ENCODE results near the gene NDEL1.
A peak's percentile ranks its signal among the peaks of the same experiment; 100 is the strongest.
"Not testable (repeated sequence)": the region's sequence is repeated elsewhere in the genome, so short reads cannot be mapped to it uniquely, and the experiment has no call there.

NDEL1 gene

GRCh38 chr17:8435245-8436168 is at the start of gene NDEL1:
TSS of gene NDEL1 (plus strand) at chr17:8435884. CDS start at chr17:8444272, 8,388 bp downstream.
- DNase-seq: peak; percentile 82

DNA sequence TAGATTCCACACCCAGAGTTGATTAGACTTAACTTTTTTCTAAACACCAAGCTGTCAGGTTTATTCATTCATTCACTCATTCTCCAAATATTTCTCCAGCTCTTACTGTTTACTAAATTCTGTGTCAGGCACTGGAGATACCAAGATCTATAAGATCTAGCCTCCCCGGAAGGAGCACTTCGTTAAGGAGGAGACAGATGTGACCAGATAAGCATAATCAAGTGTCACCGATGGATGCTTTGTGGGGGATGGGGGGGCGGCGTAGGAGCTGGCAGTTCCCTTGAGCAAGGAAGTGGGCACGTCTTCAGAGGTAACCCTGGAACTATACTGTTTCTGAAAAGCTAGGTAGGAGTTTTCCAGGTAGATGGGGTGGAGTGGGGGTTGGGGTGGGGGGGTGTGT is 48.8 kb upstream of the NDEL1 start:
- DNase-seq: no peak

GRCh38 chr17:8387914-8388651 is 47.6 kb upstream of the NDEL1 start:
- no peak for DNase-seq

DNA sequence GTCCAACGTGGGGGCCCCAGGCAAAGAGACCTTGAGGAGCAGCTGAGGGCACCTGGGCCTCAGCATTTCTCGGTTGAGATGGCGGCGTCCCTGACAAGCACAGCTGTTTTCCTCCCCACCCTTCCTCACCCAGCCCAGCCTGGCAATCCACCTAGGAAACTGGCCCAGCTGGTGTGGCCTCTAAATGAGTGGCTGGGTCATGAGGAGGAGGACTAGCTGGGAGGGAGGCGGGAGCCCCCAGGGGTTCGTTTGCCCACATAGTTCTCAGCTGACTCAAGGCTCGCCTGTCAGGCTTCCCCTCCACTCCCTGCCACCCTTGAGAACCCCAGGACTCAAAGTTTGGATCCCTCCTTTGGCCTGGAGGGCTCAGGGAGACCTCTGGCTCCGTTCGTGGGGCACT is 44.0 kb upstream of the NDEL1 start:
- no peak for DNase-seq

GRCh38 chr17:8392274-8392673 is 43.4 kb upstream of the NDEL1 start:
- DNase-seq: no peak

DNA sequence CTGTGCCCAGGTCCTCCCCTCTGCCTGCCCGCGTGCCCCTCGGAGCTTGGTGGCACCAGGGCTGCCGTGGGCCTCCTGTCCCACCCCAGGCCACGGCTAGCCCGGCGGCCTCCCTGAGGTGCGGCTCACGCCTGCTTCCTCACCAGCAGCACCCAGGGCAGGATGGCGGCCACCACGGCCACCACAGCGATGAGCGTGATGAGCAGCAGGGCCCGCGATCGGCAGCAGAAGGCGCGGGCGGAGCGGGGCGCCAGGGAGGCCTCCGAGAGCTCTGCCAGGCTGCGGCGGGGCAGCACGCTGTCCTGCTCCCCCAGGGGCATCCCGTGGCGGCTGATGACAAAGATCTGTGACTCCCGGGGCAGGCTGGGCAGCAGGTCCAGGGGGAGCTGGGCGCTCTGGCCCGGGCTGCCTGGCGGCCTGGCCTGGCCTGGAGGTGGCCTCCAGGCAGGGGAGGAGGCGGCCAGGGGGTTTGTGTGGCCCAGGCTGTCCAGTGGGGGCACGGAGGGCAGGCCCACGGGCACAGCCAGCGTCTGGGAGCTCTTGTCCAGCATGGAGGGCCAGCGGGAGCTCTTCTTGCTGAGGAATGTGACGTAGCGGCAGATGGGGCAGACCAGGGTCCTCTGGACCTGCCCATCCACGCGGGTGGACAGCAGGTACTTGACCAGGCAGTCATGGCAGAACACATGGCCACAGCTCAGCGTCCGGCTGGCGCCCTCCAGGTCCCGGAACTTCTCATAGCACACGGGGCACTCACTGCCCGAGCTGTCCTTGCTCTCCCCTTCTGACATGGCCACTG is 42.8 kb upstream of the NDEL1 start:
- no peak for DNase-seq

- no peak for DNase-seq
Measured at GRCh38 chr17:8393470-8394231, 42.0 kb upstream of the NDEL1 start.

DNA sequence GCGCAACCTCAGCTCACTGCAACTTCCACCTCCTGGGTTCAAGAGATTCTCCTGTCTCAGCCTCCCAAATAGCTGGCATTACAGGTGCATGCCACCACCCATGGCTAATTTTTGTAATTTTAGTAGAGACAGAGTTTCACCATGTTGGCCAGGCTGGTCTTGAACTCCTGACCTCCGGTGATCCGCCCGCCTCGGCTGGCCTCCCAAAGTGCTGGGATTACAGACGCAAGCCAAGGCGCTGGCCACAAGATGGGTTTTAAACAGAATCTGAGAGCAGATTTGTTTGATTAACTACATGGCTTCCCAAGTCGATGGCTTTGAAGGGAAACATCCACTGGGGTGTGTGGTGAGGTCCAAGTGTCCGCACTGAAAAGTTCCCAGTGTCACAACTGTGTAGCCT is 41.2 kb upstream of the NDEL1 start:
- not testable (repeated sequence) for DNase-seq

GRCh38 chr17:8397636-8398035 is 38.0 kb upstream of the NDEL1 start, which contains the start of gene RNF222:
TSS of gene RNF222 (minus strand) at chr17:8397827. CDS start at chr17:8393461, 4,366 bp downstream.
- no peak for DNase-seq

DNA sequence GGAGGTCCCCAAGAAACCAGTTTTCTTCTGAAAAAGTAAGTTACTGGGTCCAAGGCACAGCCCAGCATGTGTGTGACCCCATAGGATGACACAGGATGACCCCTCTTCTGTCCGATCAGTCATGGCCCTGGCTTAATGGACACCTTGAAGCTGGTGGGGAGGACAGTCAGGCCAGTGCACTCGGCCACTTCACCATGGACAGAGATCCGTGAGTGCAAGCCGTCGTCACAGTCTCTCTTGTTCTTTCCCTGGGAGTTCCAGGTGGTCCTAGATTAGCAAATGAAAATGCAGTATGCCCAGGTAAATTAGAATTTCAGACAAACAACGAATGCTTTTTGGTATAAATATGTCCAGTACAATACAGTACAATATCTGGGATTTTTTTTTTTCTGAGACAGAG is 36.7 kb upstream of the NDEL1 start:
- no peak for DNase-seq

GRCh38 chr17:8401107-8401506 is 34.6 kb upstream of the NDEL1 start:
- no peak for DNase-seq

DNA sequence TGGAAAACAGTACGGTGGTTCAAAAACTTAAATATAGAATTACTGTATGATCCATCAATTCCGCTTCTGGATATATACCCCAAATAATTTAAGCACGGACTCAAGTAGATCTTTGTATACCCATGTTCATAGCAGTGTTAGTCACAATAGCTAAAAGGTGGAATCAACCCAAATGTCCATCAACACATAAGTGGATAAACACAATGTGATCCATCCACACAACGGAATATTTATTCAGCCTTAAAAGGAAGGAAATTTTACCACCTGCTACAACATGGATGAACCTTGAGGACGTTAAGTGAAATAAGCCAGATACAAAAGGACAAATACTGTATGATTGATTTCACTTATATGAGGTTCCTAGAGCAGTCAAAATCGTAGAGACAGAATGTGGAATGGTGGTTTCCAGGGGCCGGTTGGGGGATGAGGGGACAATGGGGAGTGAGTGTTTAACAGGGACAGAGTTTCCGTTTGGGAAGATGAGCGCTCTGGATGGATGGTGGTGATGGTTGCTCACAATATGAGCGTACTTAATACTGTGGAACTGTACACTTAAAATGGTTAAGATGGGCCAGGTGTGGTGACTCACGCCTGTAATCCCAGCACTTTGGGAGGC is 32.7 kb upstream of the NDEL1 start:
- no peak for DNase-seq

GRCh38 chr17:8405499-8406016 is 30.1 kb upstream of the NDEL1 start:
- DNase-seq: no peak

GRCh38 chr17:8406174-8406573 is 29.5 kb upstream of the NDEL1 start:
- DNase-seq: no peak

DNA sequence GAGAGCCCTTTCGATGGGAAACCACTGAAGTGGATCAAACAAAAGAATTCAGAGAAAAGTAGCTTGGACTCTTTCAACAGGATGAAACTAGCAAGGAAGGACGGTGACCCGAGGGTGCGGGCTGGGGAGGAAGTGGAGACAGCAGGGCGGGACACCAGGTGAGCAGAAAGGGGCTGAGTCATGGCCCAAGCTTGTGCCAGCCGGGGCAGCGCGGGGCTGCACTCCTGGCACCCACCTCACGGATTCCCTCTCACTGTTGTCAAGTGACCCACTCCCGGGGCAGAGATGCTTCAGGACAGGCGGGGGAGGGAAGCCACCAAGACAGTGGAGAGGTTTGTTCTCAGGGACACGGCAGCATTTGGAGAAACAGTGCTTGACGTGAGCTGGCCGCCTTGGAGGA is 27.3 kb upstream of the NDEL1 start:
- peak; percentile 63 for DNase-seq

- peak; percentile 85 for DNase-seq
Measured at GRCh38 chr17:8409966-8410882, 25.5 kb upstream of the NDEL1 start.

DNA sequence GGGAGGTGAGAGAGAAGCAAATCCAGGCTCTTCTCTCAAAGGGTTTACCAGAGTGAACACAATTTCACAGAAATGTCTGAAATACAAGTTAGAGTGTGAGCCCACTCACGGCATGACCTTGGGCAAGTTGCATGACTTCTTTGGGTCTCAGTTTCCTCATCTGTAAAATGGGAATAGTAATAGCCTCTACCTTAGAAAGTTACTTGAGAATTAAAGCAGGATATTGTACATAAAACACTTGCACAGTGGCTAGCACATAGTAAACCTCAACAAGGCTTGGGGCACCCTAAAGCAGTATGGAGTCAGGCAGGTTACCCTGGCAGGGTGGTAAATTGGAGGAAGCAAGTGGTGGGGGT is 24.8 kb upstream of the NDEL1 start:
- no peak for DNase-seq

- no peak for DNase-seq
Measured at GRCh38 chr17:8412089-8412488, 23.6 kb upstream of the NDEL1 start.

DNA sequence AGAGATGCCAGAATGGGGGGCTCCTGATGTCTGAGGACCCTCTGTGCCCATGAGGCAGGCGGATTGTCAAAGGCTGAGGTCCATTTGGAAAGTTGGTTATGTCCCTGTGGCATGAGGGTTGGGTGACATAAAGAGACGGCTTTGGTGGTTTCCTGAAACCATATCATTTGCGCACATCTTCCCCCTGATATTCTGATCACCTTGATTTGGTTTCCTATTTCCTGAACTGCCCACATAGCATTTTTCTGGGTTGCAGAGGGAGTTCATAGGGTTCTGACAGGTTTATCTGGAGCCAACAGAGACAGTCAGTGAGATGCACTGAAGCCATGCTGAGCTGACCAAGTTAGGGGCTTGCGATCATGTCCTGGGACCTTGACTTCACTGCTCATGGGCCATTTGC is 22.4 kb upstream of the NDEL1 start:
- DNase-seq: no peak

GRCh38 chr17:8413938-8414337 is 21.7 kb upstream of the NDEL1 start:
- DNase-seq: no peak

DNA sequence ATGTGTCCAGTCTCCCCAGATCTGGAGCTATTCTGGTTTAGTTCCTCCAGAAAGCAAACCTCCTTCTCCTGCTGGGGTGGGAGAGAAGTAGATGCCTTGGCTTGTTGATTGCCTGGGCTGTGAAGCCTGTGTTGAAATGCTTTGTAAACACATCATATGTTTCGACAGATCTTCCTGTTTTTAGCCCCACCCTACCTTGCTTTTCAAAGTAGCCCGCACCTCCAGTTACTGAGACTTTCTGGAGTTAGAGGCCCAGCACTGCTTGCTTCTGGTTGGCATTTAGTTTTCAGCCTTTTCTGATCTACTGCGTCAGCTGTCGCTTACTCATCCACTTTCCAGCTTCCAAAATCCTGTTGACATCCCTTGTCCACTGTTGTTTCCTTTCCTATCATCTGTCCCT is 17.9 kb upstream of the NDEL1 start:
- DNase-seq: no peak
